HepG2 (cell line): ENCODE data around the gene RASA3. TPM values are rescaled to one million over a fixed set of nuclear protein-coding genes. Genes with fewer than 3 reads are reported as not detected.

ENCODE experiments used
- ATAC-seq: fragments of 200-7000 bp; cut with Tn5 transposase; 3 replicates; pipeline ENCODE4 v1.9.1; 2020; ENCODE audit warnings: mild to moderate bottlenecking, moderate library complexity
- BruUV-seq: library from RNA; stranded (reverse); fragments of 400-500 nt; replicated peaks from 2 replicates; lab custom pipeline; 2021; lab: Mats Ljungman, UMichigan
- CTCF ChIA-PET: fragments of 300-600 bp; formaldehyde crosslinking; extraction: SDS; loops from one replicate; lab custom pipeline; 2021; ENCODE audit warnings: low total read pairs, inconsistent platforms, low intra/inter-chr PET ratio; lab: Yijun Ruan, JAX
- POLR2A ChIA-PET: fragments of 350-600 bp; sonication (Branson Sonifier 250); formaldehyde crosslinking; loops from one replicate; lab custom pipeline; 2020; ENCODE audit warnings: antibody characterized with exemption, inconsistent platforms; lab: Yijun Ruan, JAX
- DNase-seq: peaks from one replicate; pipeline ENCODE4 v3.0.0-alpha.2; 2015; ENCODE audit warnings: low spot score
- FAIRE-seq: peaks from 3 replicates; lab custom pipeline; 2011; peaks lifted over from hg19 to GRCh38; lab: Jason Lieb, UNC
- H2AFZ ChIP-seq: one replicate; pipeline ENCODE4 v1.6.1; 2011; ENCODE audit warnings: low read length, inconsistent platforms
- H3K27ac ChIP-seq: fragments of 300-600 bp; 3 replicates; pipeline ENCODE4 v1.8.0; 2011; ENCODE audit warnings: mixed run types, mild to moderate bottlenecking, mixed read lengths, low read length, inconsistent platforms; ENCODE audit not compliant: insufficient read depth; ENCODE audit errors: extremely low read length
- H3K27me3 ChIP-seq, 2 experiments: fragments of 200-600 bp in 1 of 2; 2 replicates in 1 of 2; 3 replicates in 1 of 2; pipeline versions ENCODE4 v1.6.0 to v1.8.0; 2011; ENCODE audit warnings: low read length in 2 of 2, mild to moderate bottlenecking in 2 of 2, moderate library complexity in 2 of 2, inconsistent platforms in 1 of 2; ENCODE audit not compliant: insufficient read depth in 2 of 2, control insufficient read depth in 1 of 2
- H3K36me3 ChIP-seq, 2 experiments: fragments of 200-600 bp in 1 of 2; replicated peaks in 1 of 2; 2 replicates in 1 of 2; 3 replicates in 1 of 2; pipeline versions ENCODE4 v1.5.1 to v1.8.0; 2011; ENCODE audit warnings: low read length in 2 of 2, inconsistent platforms in 1 of 2; ENCODE audit not compliant: insufficient read depth in 2 of 2, control insufficient read depth in 1 of 2
- H3K4me1 ChIP-seq: 2 replicates; pipeline ENCODE4 v1.5.1; 2012; ENCODE audit warnings: low read length, inconsistent platforms; ENCODE audit not compliant: insufficient read depth
- H3K4me2 ChIP-seq: 2 replicates; pipeline ENCODE4 v1.6.0; 2011; ENCODE audit warnings: low read depth, low read length, inconsistent platforms
- H3K4me3 ChIP-seq, 3 experiments: fragments of 200-600 bp in 1 of 3; sonication (generic), shearing (Covaris generic) in 1 of 3; replicated peaks in 1 of 3; 2 replicates each; pipeline ENCODE4 v1.5.1; 2011 to 2016; ENCODE audit warnings: low read length in 3 of 3, inconsistent platforms in 2 of 3, low read depth in 2 of 3, mild to moderate bottlenecking in 2 of 3, control low read depth in 1 of 3, mixed read lengths in 1 of 3; ENCODE audit not compliant: insufficient read depth in 1 of 3
- H3K79me2 ChIP-seq: one replicate; pipeline ENCODE4 v1.6.1; 2011; ENCODE audit warnings: low read length, inconsistent platforms; ENCODE audit not compliant: insufficient read depth
- H3K9ac ChIP-seq: 2 replicates; pipeline ENCODE4 v1.6.0; 2011; ENCODE audit warnings: mild to moderate bottlenecking, low read depth, low read length, inconsistent platforms; ENCODE audit not compliant: insufficient read depth
- H3K9me3 ChIP-seq: 2 replicates; pipeline ENCODE4 v1.5.1; 2012; ENCODE audit warnings: mild to moderate bottlenecking, low read length
- H4K20me1 ChIP-seq: 2 replicates; pipeline ENCODE4 v1.6.0; 2011; ENCODE audit warnings: inconsistent platforms, mild to moderate bottlenecking, low read length, moderate library complexity; ENCODE audit not compliant: insufficient read depth
- ADNP ChIP-seq: sonication (generic); formaldehyde crosslinking; IDR thresholded peaks from 2 replicates; pipeline ENCODE4 v1.4.0; 2020; ENCODE audit warnings: missing genetic modification reagents
- E2F1 ChIP-seq: sonication (generic); formaldehyde crosslinking; IDR thresholded peaks from 2 replicates; pipeline ENCODE4 v1.5.0; 2020; ENCODE audit warnings: missing genetic modification reagents
- GTF2F1 ChIP-seq: fragments of 150-350 bp; IDR thresholded peaks from 2 replicates; pipeline ENCODE4 v1.6.1; 2014; ENCODE audit warnings: low read length
- KIAA2018 ChIP-seq: sonication (generic); formaldehyde crosslinking; IDR thresholded peaks from 2 replicates; pipeline ENCODE4 v1.5.0; 2020; ENCODE audit warnings: mild to moderate bottlenecking, missing genetic modification reagents, borderline replicate concordance
- NR1H2 ChIP-seq: sonication (generic); formaldehyde crosslinking; IDR thresholded peaks from 2 replicates; pipeline ENCODE4 v1.8.1; 2022; ENCODE audit warnings: low read depth, missing genetic modification reagents, borderline replicate concordance
- ZMYM4 ChIP-seq: sonication (generic); formaldehyde crosslinking; IDR thresholded peaks from 2 replicates; pipeline ENCODE4 v1.8.1; 2023; ENCODE audit warnings: mild to moderate bottlenecking, missing genetic modification reagents
- WGBS: methylation state at CpG from one replicate; pipeline ENCODE4 v1.1.6; 2017; ENCODE audit warnings: low lambda C conversion rate; 5-methylcytosine and 5-hydroxymethylcytosine counted together
- in situ Hi-C: cut with HindIII; loops from 2 replicates; pipeline ENCODE4 v1.10.0; 2017; ENCODE audit warnings: low pct_unique_long_range_greater_than_20kb; ENCODE audit not compliant: extremely low pct_ligation_motif_present
- intact Hi-C: fragments of 100-400 bp; cut with micrococcal nuclease; formaldehyde crosslinking; loops from one replicate; pipeline ENCODE4 v1.10.0; 2022; ENCODE audit not compliant: unreplicated experiment
- polyA plus RNA-seq, 8 experiments: library from polyadenylated mRNA; depleted of rRNA in 3 of 8; stranded (reverse) in 7 of 8; unstranded in 1 of 8; fragments of >200 nt; fragmentation: Illumina TruSeq in 4 of 8; extraction: Trizol in 4 of 8; gene quantifications; 2 replicates each; pipeline versions ENCODE4 v1.2.1 to v1.2.3, GENCODE V29; 2011 to 2016; ENCODE audit warnings: low read depth in 4 of 8, missing spikeins in 1 of 8, mixed read lengths in 1 of 8; ENCODE audit not compliant: insufficient read depth in 1 of 8
- total RNA-seq, 5 experiments: library from RNA; depleted of rRNA; stranded (reverse); fragments of >200 nt; fragmentation: Illumina TruSeq; extraction: Trizol; gene quantifications; 2 replicates each; pipeline ENCODE4 v1.2.3, GENCODE V29; 2016; ENCODE audit warnings: low read depth in 1 of 5

RASA3 gene
- total and polyA plus RNA-seq, 2 of the 13 experiments (the other 11 are each of a cell fraction or from before 2014, with no cell fraction given): 0.05 TPM; not detected in 1

GRCh38 chr13:113936166-113936965 lies 196.1 kb downstream of the RASA3 start:
- BruUV-seq: no TSS peak
- DNase-seq (no peak), ATAC-seq (no peak), FAIRE-seq (no peak)
- H3K27me3 ChIP-seq: peaks cover 4 to 69% of the 10 kb centered on the region in 2 experiments
- 60% methylated on average over 21 of the region's 25 CpGs for WGBS
- POLR2A ChIA-PET: no interaction called here
- no peak overlapping the region for H3K27ac ChIP-seq
- no peak for TF ChIP-seq ADNP (CRISPR knock-in tag)
- no peak for TF ChIP-seq GTF2F1
- TF ChIP-seq NR1H2 (CRISPR knock-in tag): no peak
- TF ChIP-seq ZMYM4 (CRISPR knock-in tag): no peak
- no peak for TF ChIP-seq E2F1 (CRISPR knock-in tag)
- no peak for TF ChIP-seq KIAA2018 (CRISPR knock-in tag)
- H3K4me3 ChIP-seq: no peak overlapping the region
- in situ Hi-C loops: no loop called here
- H2AFZ ChIP-seq: no peak overlapping the region
- no peak overlapping the region for H3K9ac ChIP-seq
- intact Hi-C loops: no loop called here
- no peaks in the 10 kb centered on the region for H3K9me3 ChIP-seq
- no peaks in the 10 kb centered on the region for H4K20me1 ChIP-seq
- H3K36me3 ChIP-seq: no peaks in the 10 kb centered on the region
- CTCF ChIA-PET: no interaction called here
- no peak overlapping the region for H3K4me2 ChIP-seq
- H3K4me1 ChIP-seq: peaks cover 10% of the 10 kb centered on the region
- H3K79me2 ChIP-seq: no peaks in the 10 kb centered on the region
